DND-41 (cell line): ENCODE data around the gene NCL.
A peak's percentile ranks its signal among the peaks of the same experiment; 100 is the strongest.

Source experiments
- ATAC-seq: fragments of 200-7000 bp; cut with Tn5 transposase; 3 replicates; pipeline ENCODE4 v1.9.1; 2021; ENCODE audit warnings: low read depth; ENCODE audit not compliant: insufficient read depth
- DNase-seq: peaks from one replicate; pipeline ENCODE4 v3.0.0-alpha.2; 2020
- H2AFZ ChIP-seq: 2 replicates; pipeline ENCODE4 v1.6.0; 2012; ENCODE audit warnings: low read depth, low read length
- H3K27ac ChIP-seq: 2 replicates; pipeline ENCODE4 v1.5.1; 2012; ENCODE audit warnings: low read length, inconsistent platforms
- H3K27me3 ChIP-seq: fragments of 200-600 bp; sonication (generic); 2 replicates; pipeline ENCODE4 v1.6.0; 2012; ENCODE audit warnings: low read length, mild to moderate bottlenecking, inconsistent platforms; ENCODE audit not compliant: insufficient read depth, poor library complexity
- H3K36me3 ChIP-seq: 2 replicates; pipeline ENCODE4 v1.5.1; 2012; ENCODE audit warnings: low read length, inconsistent platforms; ENCODE audit not compliant: insufficient read depth
- H3K4me1 ChIP-seq: 2 replicates; pipeline ENCODE4 v1.5.1; 2012; ENCODE audit warnings: mild to moderate bottlenecking, low read length; ENCODE audit not compliant: insufficient read depth
- H3K4me2 ChIP-seq: 2 replicates; pipeline ENCODE4 v1.6.0; 2012; ENCODE audit warnings: mild to moderate bottlenecking, moderate library complexity, low read length, inconsistent platforms; ENCODE audit not compliant: insufficient read depth
- H3K4me3 ChIP-seq, 2 experiments: fragments of 200-600 bp in 1 of 2; shearing (Covaris generic) in 1 of 2; 2 replicates each; pipeline ENCODE4 v1.5.1; 2012 to 2016; ENCODE audit warnings: inconsistent platforms in 2 of 2, low read length in 2 of 2, mild to moderate bottlenecking in 2 of 2, low read depth in 1 of 2, moderate library complexity in 1 of 2
- H3K79me2 ChIP-seq: 2 replicates; pipeline ENCODE4 v1.6.0; 2012; ENCODE audit warnings: low read length, inconsistent platforms; ENCODE audit not compliant: insufficient read depth
- H3K9ac ChIP-seq: 2 replicates; pipeline ENCODE4 v1.6.0; 2012; ENCODE audit warnings: low read depth, mild to moderate bottlenecking, inconsistent platforms, low read length, moderate library complexity
- H3K9me3 ChIP-seq: 2 replicates; pipeline ENCODE4 v1.5.1; 2012; ENCODE audit warnings: low read length, moderate library complexity, mild to moderate bottlenecking, inconsistent platforms; ENCODE audit not compliant: insufficient read depth, severe bottlenecking
- H4K20me1 ChIP-seq: 2 replicates; pipeline ENCODE4 v1.6.0; 2012; ENCODE audit warnings: low read length; ENCODE audit not compliant: insufficient read depth
- EZH2 ChIP-seq: IDR thresholded peaks from 3 replicates; pipeline ENCODE4 v1.6.1; 2012; ENCODE audit warnings: borderline replicate concordance, low read depth, mild to moderate bottlenecking, moderate library complexity, low read length, inconsistent platforms; ENCODE audit not compliant: severe bottlenecking
- TF ChIP-seq, protein P1 (sequence below): IDR thresholded peaks from 2 replicates; pipeline ENCODE4 v1.5.1; 2012; ENCODE audit warnings: borderline replicate concordance, low read length, moderate library complexity, mild to moderate bottlenecking; ENCODE audit not compliant: poor library complexity, severe bottlenecking; ENCODE audit errors: extremely low read depth

The NCL gene

DNA sequence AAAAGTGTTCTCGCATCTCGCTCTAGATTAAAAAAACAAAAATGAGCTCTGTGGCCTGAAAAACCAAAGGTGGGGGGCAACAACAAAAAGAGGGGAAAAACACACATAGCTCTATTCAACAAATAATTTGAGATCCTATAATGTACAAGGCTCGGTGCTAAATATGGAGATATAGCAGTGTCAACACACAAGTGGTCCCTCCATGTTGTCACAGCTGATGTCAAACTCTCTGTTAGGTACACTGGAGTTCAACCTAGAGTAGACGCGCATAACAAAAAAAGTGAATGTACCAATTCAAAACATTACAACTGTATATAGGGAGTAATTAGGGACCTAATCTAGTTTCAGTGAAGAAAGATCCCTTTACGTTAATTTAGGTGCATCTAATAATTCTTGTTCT, 5.9 kb downstream of the NCL start:
- no peaks in the 10 kb centered on the region for H3K9me3 ChIP-seq
- peaks cover 87% of the 10 kb centered on the region for H4K20me1 ChIP-seq
- H3K9ac ChIP-seq: no peak overlapping the region
- peaks cover 40% of the 10 kb centered on the region for H3K4me1 ChIP-seq
- no peak for DNase-seq
- ATAC-seq: no peak
- no peaks in the 10 kb centered on the region for H3K27me3 ChIP-seq
- peaks cover 100% of the 10 kb centered on the region for H3K36me3 ChIP-seq
- TF ChIP-seq, protein P1, sequence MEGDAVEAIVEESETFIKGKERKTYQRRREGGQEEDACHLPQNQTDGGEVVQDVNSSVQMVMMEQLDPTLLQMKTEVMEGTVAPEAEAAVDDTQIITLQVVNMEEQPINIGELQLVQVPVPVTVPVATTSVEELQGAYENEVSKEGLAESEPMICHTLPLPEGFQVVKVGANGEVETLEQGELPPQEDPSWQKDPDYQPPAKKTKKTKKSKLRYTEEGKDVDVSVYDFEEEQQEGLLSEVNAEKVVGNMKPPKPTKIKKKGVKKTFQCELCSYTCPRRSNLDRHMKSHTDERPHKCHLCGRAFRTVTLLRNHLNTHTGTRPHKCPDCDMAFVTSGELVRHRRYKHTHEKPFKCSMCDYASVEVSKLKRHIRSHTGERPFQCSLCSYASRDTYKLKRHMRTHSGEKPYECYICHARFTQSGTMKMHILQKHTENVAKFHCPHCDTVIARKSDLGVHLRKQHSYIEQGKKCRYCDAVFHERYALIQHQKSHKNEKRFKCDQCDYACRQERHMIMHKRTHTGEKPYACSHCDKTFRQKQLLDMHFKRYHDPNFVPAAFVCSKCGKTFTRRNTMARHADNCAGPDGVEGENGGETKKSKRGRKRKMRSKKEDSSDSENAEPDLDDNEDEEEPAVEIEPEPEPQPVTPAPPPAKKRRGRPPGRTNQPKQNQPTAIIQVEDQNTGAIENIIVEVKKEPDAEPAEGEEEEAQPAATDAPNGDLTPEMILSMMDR: no peak
- TF ChIP-seq EZH2: no peak
- H2AFZ ChIP-seq: no peak overlapping the region
- no peak overlapping the region for H3K27ac ChIP-seq
- H3K4me3 ChIP-seq: no peak overlapping the region
- peaks cover 67% of the 10 kb centered on the region for H3K79me2 ChIP-seq
- H3K4me2 ChIP-seq: peak overlapping the region; percentile 9; the same call in 1 of the 2 replicates

DNA sequence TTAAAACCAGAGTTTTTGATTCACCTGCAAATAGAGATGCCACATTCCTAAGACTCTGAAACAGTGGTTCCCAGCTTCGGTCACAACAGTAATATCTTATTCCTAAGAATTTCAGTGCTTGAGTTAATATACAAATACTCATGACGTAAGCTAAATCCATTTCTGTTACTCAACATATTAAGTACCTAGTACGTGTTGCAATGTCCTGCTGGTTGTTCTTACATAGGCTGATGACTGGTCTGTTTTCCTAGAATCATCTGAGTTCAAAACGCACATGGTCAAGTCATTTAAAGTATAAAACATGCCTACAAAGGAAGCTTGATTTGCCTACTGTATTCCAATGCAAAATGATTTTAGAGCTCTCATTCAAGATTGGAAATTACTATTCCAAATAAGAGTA, 7.2 kb downstream of the NCL start:
- Histone ChIP-seq H3K79me2 (peaks cover 54% of the 10 kb centered on the region), H3K9ac (no peak overlapping the region), H4K20me1 (peaks cover 74% of the 10 kb centered on the region), H3K4me3 (no peak overlapping the region), H3K9me3 (no peaks in the 10 kb centered on the region), H3K36me3 (peaks cover 94% of the 10 kb centered on the region), H3K4me1 (peaks cover 27% of the 10 kb centered on the region), H2AFZ (no peak overlapping the region), H3K27me3 (no peaks in the 10 kb centered on the region), H3K27ac (no peak overlapping the region), H3K4me2 (no peak overlapping the region)
- TF ChIP-seq, protein P1: no peak
- no peak for TF ChIP-seq EZH2
- DNase-seq (no peak), ATAC-seq (no peak)

DNA sequence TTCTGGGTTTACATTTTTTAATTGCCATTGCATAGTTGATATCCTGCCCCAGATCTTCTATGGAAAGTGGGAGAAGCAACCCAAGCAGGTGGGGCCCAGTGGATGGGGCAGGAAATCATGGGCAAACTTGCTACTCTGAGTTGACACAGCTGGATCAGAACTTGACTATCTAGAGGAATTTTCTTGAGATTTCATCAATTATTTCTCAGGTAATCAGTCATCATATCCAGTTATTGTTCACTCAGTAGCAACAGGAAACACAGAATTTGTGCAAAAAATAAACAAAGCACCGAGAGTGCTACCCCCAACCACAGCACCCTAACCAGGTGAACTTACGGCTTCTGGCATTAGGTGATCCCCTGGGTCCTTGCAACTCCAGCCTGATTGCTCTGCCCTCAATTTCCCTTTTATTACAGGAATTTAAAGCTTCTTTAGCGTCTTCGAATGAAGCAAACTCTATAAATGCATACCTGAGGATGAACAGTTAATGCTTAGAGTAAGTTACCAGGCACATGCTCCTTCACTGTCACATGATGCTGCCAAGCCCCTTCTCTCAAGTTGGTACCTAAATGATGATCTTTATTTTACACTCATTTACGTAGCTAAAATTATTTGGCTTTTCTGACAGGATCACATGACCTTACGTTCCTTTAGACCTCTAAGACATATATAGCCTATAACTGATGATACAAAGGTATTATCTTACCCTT, 7.8 kb downstream of the NCL start:
- Histone ChIP-seq H3K27me3 (no peaks in the 10 kb centered on the region), H2AFZ (no peak overlapping the region), H3K79me2 (peaks cover 48% of the 10 kb centered on the region), H3K9me3 (no peaks in the 10 kb centered on the region), H3K4me3 (no peak overlapping the region), H3K4me1 (peaks cover 21% of the 10 kb centered on the region), H4K20me1 (peaks cover 67% of the 10 kb centered on the region), H3K9ac (no peak overlapping the region), H3K36me3 (peaks cover 90% of the 10 kb centered on the region), H3K27ac (no peak overlapping the region), H3K4me2 (no peak overlapping the region)
- TF ChIP-seq EZH2: no peak
- TF ChIP-seq, protein P1: no peak
- DNase-seq: no peak
- no peak for ATAC-seq
